GM23248 (cell line): ENCODE results near the gene TMEM117.

ENCODE experiments used
- EZH2 ChIP-seq: fragments of 200-600 bp; sonication (generic); IDR thresholded peaks from 2 replicates; pipeline ENCODE4 v1.6.1; 2018; ENCODE audit warnings: antibody characterized with exemption, mild to moderate bottlenecking; ENCODE audit not compliant: insufficient read depth, poor library complexity, severe bottlenecking
- EZH2phosphoT487 ChIP-seq: fragments of 200-600 bp; sonication (generic); IDR thresholded peaks from 2 replicates; pipeline ENCODE4 v1.6.1; 2018; ENCODE audit warnings: antibody characterized with exemption, moderate library complexity, mild to moderate bottlenecking, low read depth; ENCODE audit not compliant: insufficient read depth

DNA sequence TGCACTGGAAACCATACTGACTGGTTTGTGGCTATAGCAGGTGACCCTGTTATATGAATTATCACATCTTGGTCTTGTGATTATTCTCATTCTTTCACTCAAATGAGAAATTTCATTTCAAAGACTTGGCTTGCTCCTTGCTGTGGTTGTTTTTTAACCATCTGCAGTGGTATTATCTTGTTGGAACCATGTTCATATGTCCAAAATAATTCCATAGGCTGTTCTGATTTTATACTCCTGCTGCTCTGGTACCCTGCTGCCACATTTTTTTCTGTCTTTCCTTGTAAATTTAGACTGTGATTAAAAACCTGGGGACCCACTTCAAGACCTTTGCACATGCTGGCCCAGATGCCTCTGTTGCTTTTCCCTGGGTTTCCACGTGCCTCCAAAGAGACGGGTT is 190.2 kb downstream of the TMEM117 start:
- no peak for TF ChIP-seq EZH2phosphoT487
- TF ChIP-seq EZH2 = no peak
